ENCODE measurements around the gene PPDPF.

DNA sequence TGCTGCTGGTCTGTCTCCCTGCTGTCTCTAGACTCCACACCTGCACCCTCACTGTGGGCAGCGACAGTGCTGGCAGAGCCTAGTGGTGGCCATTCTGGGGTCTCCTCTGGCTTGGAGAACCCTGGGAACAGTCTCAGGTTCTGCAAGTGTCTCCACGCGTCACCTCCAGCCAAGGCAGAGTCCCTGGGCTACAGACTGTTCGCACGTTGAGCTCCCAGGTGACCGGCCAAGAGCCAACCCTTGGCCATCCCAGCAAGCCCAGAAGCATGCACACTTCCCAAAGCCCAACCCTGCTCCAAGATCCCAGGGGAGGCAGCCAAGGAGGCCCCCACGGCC is 26.5 kb upstream of the PPDPF start:
- TF ChIP-seq, protein P1, sequence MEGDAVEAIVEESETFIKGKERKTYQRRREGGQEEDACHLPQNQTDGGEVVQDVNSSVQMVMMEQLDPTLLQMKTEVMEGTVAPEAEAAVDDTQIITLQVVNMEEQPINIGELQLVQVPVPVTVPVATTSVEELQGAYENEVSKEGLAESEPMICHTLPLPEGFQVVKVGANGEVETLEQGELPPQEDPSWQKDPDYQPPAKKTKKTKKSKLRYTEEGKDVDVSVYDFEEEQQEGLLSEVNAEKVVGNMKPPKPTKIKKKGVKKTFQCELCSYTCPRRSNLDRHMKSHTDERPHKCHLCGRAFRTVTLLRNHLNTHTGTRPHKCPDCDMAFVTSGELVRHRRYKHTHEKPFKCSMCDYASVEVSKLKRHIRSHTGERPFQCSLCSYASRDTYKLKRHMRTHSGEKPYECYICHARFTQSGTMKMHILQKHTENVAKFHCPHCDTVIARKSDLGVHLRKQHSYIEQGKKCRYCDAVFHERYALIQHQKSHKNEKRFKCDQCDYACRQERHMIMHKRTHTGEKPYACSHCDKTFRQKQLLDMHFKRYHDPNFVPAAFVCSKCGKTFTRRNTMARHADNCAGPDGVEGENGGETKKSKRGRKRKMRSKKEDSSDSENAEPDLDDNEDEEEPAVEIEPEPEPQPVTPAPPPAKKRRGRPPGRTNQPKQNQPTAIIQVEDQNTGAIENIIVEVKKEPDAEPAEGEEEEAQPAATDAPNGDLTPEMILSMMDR (IDR thresholded peaks at IDR 0.05): no peak
- no peak for TF ChIP-seq POLR2AphosphoS5 (IDR thresholded peaks at IDR 0.05)
- no peak for TF ChIP-seq POLR2A (IDR thresholded peaks at IDR 0.05)

Measured in prostate gland (tissue), 2 donors.